Measurements from ENCODE around the gene DENND1A. TPM values are rescaled to one million over a fixed set of nuclear protein-coding genes. Genes with fewer than 3 reads are reported as not detected.

Gene DENND1A
- total and polyA plus RNA-seq, 4 donors: 7.9 to 22.0 (median 13.9) TPM

GRCh38 chr9:123749580-123750202, 180.2 kb downstream of the DENND1A start:
- H3K27ac ChIP-seq (ENCODE audit: low read depth in 1 of 2, low read length in 2 of 2): no peak overlapping the region
- no peaks in the 10 kb centered on the region for H3K4me1 ChIP-seq (ENCODE audit: control insufficient read depth in 4 of 4, insufficient read depth in 4 of 4, low read length in 3 of 4)
- WGBS: 90% methylated on average over 4 of the region's 4 CpGs
- DNase-seq (ENCODE audit: low spot score): no peak
- no peaks in the 10 kb centered on the region for H3K9me3 ChIP-seq (ENCODE audit: control insufficient read depth in 4 of 4, low read length in 3 of 4)
- TF ChIP-seq HNF4A (conservative IDR thresholded peaks at IDR 0.05): no peak
- TF ChIP-seq FOXA2 (IDR thresholded peaks at IDR 0.05): no peak
- TF ChIP-seq YY1 (IDR thresholded peaks at IDR 0.05): no peak
- TF ChIP-seq NR2F2 (IDR thresholded peaks at IDR 0.05): no peak
- TF ChIP-seq ATF3 (IDR thresholded peaks at IDR 0.05): no peak
- no peak for TF ChIP-seq TAF1 (conservative IDR thresholded peaks at IDR 0.05)
- no peak for TF ChIP-seq CTCF (IDR thresholded peaks at IDR 0.05; ENCODE audit: low read depth, low read length, missing input control)
- TF ChIP-seq RXRA (IDR thresholded peaks at IDR 0.05): no peak
- TF ChIP-seq REST (IDR thresholded peaks at IDR 0.05): no peak
- no peak for TF ChIP-seq SP1 (IDR thresholded peaks at IDR 0.05)
- no peak for TF ChIP-seq HNF4G (IDR thresholded peaks at IDR 0.05)
- no peak for TF ChIP-seq RAD21 (IDR thresholded peaks at IDR 0.05)
- TF ChIP-seq ZBTB33 (IDR thresholded peaks at IDR 0.05): no peak
- no peak for TF ChIP-seq GABPA (IDR thresholded peaks at IDR 0.05 in 1 of 2, conservative IDR thresholded peaks at IDR 0.05 in 1 of 2)
- TF ChIP-seq EGR1 (IDR thresholded peaks at IDR 0.05; ENCODE audit: low read depth in 2 of 2): no peak
- TF ChIP-seq FOXA1 (IDR thresholded peaks at IDR 0.05): no peak
- TF ChIP-seq MAX (IDR thresholded peaks at IDR 0.05): no peak
- TF ChIP-seq JUND (IDR thresholded peaks at IDR 0.05): no peak
- no peak overlapping the region for H3K9ac ChIP-seq (ENCODE audit: low read depth in 1 of 2, low read length in 2 of 2)
- H3K36me3 ChIP-seq (ENCODE audit: control insufficient read depth in 4 of 4, insufficient read depth in 3 of 4, low read depth in 1 of 4, low read length in 3 of 4): no peaks in the 10 kb centered on the region
- H3K4me3 ChIP-seq (ENCODE audit: low read depth in 1 of 3, low read length in 3 of 3): no peak overlapping the region
- H3K27me3 ChIP-seq (ENCODE audit: control insufficient read depth in 4 of 4, insufficient read depth in 4 of 4, low read length in 3 of 4): no peaks in the 10 kb centered on the region
